T47D (cell line): ENCODE measurements around the gene ACTBL2.

Experiments used
- DNase-seq, 2 experiments: peaks; one replicate each; pipeline versions ENCODE4 v3.0.0 to v3.0.0-alpha.2; 2011 to 2012; ENCODE audit warnings: low read depth in 1 of 2, low spot score in 1 of 2
- JUND ChIP-seq: IDR thresholded peaks from 2 replicates; pipeline ENCODE4 v1.6.1; 2012; ENCODE audit warnings: low read depth
- in situ Hi-C: cut with HindIII; loops from 2 replicates; pipeline ENCODE4 v1.10.0; 2016; ENCODE audit warnings: low sequenced_read_pairs, low pct_unique_long_range_greater_than_20kb

ACTBL2 gene

GRCh38 chr5:57505272-57506200 is 22.9 kb upstream of the ACTBL2 start:
- no peak for DNase-seq
- in situ Hi-C loops = no loop called here

GRCh38 chr5:57504357-57504756 is 21.7 kb upstream of the ACTBL2 start:
- in situ Hi-C loops = no loop called here
- no peak for DNase-seq
- no peak for TF ChIP-seq JUND

More at GRCh38 chr5:57505272-57506200, 22.9 kb upstream of the ACTBL2 start:
- TF ChIP-seq JUND = no peak

GRCh38 chr5:57503433-57503832 is 20.8 kb upstream of the ACTBL2 start:
- no peak for DNase-seq
- in situ Hi-C loops = no loop called here
- no peak for TF ChIP-seq JUND

- TF ChIP-seq JUND = no peak
- peak in 1 of 2 experiments; percentile 59 for DNase-seq
- in situ Hi-C loops = no loop called here
Measured at GRCh38 chr5:57501414-57502201, 19.0 kb upstream of the ACTBL2 start.

GRCh38 chr5:57499262-57500050 is 16.8 kb upstream of the ACTBL2 start:
- no peak; the same call in 1 of the 2 replicates for TF ChIP-seq JUND
- DNase-seq = peak; percentile 37 to 88
- in situ Hi-C loops = no loop called here

- in situ Hi-C loops = no loop called here
- DNase-seq = no peak
Measured at GRCh38 chr5:57497733-57498132, 15.1 kb upstream of the ACTBL2 start.

GRCh38 chr5:57495285-57496086 is 12.9 kb upstream of the ACTBL2 start:
- no peak for DNase-seq
- no peak for TF ChIP-seq JUND
- in situ Hi-C loops = no loop called here

More at GRCh38 chr5:57497733-57498132, 15.1 kb upstream of the ACTBL2 start:
- no peak for TF ChIP-seq JUND

GRCh38 chr5:57494104-57495098 is 11.8 kb upstream of the ACTBL2 start:
- TF ChIP-seq JUND = no peak; the same call in 1 of the 2 replicates
- in situ Hi-C loops = no loop called here
- peak in 1 of 2 experiments; percentile 84 for DNase-seq

- DNase-seq = peak in 1 of 2 experiments; percentile 70
- in situ Hi-C loops = no loop called here
- TF ChIP-seq JUND = no peak
Measured at GRCh38 chr5:57493034-57493433, 10.4 kb upstream of the ACTBL2 start.

GRCh38 chr5:57492632-57493031 is 10.0 kb upstream of the ACTBL2 start:
- no peak for DNase-seq
- no peak for TF ChIP-seq JUND
- in situ Hi-C loops = no loop called here
